DOHH2 (cell line): ENCODE results near the gene CYP26B1.

Experiments
- H3F3A ChIP-seq: fragments of 200-600 bp; sonication (generic), shearing (Covaris generic); 2 replicates; pipeline ENCODE4 v1.6.0; 2016; ENCODE audit warnings: antibody characterized with exemption, mild to moderate bottlenecking; ENCODE audit not compliant: control insufficient read depth, insufficient read depth
- H3K27ac ChIP-seq: fragments of 200-600 bp; sonication (generic); 2 replicates; pipeline ENCODE4 v1.5.1; 2014; ENCODE audit warnings: low read depth, mild to moderate bottlenecking, low read length, moderate library complexity
- H3K27me3 ChIP-seq: fragments of 200-600 bp; sonication (generic); 2 replicates; pipeline ENCODE4 v1.6.1; 2014; ENCODE audit warnings: mild to moderate bottlenecking, low read length, mixed read lengths; ENCODE audit not compliant: control insufficient read depth
- H3K36me3 ChIP-seq: fragments of 200-600 bp; sonication (generic); 2 replicates; pipeline ENCODE4 v1.6.1; 2014; ENCODE audit warnings: mild to moderate bottlenecking, low read length, moderate library complexity, mixed read lengths; ENCODE audit not compliant: control insufficient read depth
- H3K4me1 ChIP-seq: fragments of 200-600 bp; sonication (generic); 2 replicates; pipeline ENCODE4 v1.6.1; 2014; ENCODE audit warnings: mild to moderate bottlenecking, low read length, mixed read lengths; ENCODE audit not compliant: control insufficient read depth
- H3K4me2 ChIP-seq: fragments of 200-600 bp; sonication (generic); 2 replicates; pipeline ENCODE4 v1.6.0; 2014; ENCODE audit warnings: mild to moderate bottlenecking, low read length, moderate library complexity
- H3K4me3 ChIP-seq: fragments of 200-600 bp; sonication (generic); 2 replicates; pipeline ENCODE4 v1.5.1; 2014; ENCODE audit warnings: mild to moderate bottlenecking, low read length, mixed read lengths
- H3K79me2 ChIP-seq: fragments of 200-600 bp; sonication (generic); 2 replicates; pipeline ENCODE4 v1.6.1; 2014; ENCODE audit warnings: mild to moderate bottlenecking, low read length, mixed read lengths; ENCODE audit not compliant: control insufficient read depth
- H3K9me2 ChIP-seq: fragments of 200-600 bp; sonication (generic); replicated peaks from 2 replicates; pipeline ENCODE4 v1.6.1; 2014; ENCODE audit warnings: mild to moderate bottlenecking, low read length, mixed read lengths; ENCODE audit not compliant: control insufficient read depth
- H3K9me3 ChIP-seq: fragments of 200-600 bp; sonication (generic); 2 replicates; pipeline ENCODE4 v1.6.1; 2014; ENCODE audit warnings: antibody characterized with exemption, low read length, mixed read lengths; ENCODE audit not compliant: control insufficient read depth, insufficient read depth
- H4K20me1 ChIP-seq: fragments of 200-600 bp; sonication (generic); 2 replicates; pipeline ENCODE4 v1.6.0; 2014; ENCODE audit warnings: low read depth, mild to moderate bottlenecking, antibody characterized with exemption, low read length, moderate library complexity; ENCODE audit not compliant: control insufficient read depth, insufficient read depth
- EZH2phosphoT487 ChIP-seq: fragments of 200-600 bp; sonication (generic); IDR thresholded peaks from 2 replicates; pipeline ENCODE4 v1.6.1; 2017; ENCODE audit warnings: borderline replicate concordance, mild to moderate bottlenecking, antibody characterized with exemption, low read length, moderate library complexity, mixed read lengths
- TF ChIP-seq, protein P1 (sequence below): fragments of 200-600 bp; sonication (generic); IDR thresholded peaks from one replicate; pipeline ENCODE4 v1.5.1; 2014; ENCODE audit warnings: antibody characterized with exemption, mild to moderate bottlenecking, low read depth, low read length; ENCODE audit not compliant: poor library complexity, severe bottlenecking

CYP26B1 gene

DNA sequence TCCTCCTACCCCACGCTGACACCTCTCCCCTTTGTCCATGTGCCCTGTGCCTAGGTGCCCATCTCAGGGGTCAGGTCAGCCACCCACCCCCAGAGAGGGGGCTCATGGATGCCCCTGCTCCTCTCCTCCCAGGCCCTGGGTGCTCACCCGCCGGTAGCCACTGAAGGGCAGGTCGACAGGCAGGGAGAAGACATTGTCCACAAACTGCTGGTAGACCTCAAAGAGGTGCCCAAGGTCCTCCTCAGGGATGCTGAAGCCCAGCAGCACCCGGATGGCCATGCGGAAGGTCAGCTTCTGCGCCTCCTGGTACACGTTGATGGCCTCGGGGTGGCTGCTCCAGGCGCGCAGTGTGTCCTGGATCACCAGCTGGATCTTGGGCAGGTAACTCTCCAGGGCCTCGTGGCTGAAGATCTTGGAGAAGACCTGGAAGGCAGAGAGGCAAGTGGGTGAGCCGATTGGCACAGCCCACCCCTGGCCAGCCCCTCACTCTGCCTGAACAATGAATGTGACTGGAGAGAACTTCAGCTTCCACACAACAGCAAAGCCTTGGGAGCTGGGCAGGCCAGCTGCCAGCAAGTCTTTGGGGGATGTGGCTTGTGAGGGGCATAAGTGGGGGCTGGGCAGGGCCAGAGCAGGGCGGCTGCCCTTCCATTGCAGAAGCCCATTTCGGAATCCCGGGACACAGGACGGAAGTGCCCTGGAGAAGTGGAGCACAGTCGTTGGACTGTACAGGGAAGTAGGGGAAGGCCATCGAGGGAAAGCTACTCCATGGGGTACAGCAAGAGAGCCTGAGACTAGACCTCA lies 12.5 kb downstream of the CYP26B1 start:
- H3K9me2 ChIP-seq = no peaks in the 10 kb centered on the region
- no peaks in the 10 kb centered on the region for H3K9me3 ChIP-seq
- no peaks in the 10 kb centered on the region for H3K79me2 ChIP-seq
- no peak overlapping the region for H3K4me3 ChIP-seq
- no peak overlapping the region for H3K4me2 ChIP-seq
- H3K27ac ChIP-seq = no peak overlapping the region
- H4K20me1 ChIP-seq = no peaks in the 10 kb centered on the region
- no peaks in the 10 kb centered on the region for H3K27me3 ChIP-seq
- no peaks in the 10 kb centered on the region for H3F3A ChIP-seq
- H3K36me3 ChIP-seq = no peaks in the 10 kb centered on the region
- H3K4me1 ChIP-seq = no peaks in the 10 kb centered on the region
- TF ChIP-seq, protein P1, sequence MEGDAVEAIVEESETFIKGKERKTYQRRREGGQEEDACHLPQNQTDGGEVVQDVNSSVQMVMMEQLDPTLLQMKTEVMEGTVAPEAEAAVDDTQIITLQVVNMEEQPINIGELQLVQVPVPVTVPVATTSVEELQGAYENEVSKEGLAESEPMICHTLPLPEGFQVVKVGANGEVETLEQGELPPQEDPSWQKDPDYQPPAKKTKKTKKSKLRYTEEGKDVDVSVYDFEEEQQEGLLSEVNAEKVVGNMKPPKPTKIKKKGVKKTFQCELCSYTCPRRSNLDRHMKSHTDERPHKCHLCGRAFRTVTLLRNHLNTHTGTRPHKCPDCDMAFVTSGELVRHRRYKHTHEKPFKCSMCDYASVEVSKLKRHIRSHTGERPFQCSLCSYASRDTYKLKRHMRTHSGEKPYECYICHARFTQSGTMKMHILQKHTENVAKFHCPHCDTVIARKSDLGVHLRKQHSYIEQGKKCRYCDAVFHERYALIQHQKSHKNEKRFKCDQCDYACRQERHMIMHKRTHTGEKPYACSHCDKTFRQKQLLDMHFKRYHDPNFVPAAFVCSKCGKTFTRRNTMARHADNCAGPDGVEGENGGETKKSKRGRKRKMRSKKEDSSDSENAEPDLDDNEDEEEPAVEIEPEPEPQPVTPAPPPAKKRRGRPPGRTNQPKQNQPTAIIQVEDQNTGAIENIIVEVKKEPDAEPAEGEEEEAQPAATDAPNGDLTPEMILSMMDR = no peak
- no peak for TF ChIP-seq EZH2phosphoT487

DNA sequence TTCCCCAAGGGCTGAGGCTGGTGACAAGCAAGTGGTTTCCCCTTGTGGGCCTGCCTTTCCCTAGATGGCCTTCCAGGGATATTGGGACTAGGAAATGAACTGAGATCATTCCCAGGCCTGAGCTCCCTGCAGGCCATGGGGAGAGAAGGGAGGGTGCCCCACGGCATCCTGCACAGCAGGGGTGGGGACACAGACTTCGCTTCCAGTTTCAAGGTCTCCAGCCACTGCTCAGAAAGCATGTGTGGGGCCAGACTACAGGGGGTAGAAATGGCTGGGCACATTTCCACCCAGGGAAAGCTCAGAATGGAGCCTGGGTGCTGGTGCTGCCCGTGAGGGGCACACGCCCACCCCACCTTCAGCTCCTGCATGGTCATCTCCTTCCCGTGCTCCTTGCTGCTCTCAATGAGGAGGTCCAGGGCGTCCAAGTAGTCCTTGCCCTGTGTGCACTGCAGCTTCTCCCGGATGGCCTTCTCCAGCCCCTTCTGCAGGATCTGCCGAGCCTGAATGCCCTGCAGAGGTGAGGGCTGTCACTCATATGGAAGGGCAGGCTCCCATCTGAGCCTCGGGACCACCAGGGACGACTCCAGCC lies 13.2 kb downstream of the CYP26B1 start:
- no peaks in the 10 kb centered on the region for H3K9me2 ChIP-seq
- no peak overlapping the region for H3K4me3 ChIP-seq
- H3K27me3 ChIP-seq = no peaks in the 10 kb centered on the region
- H4K20me1 ChIP-seq = no peaks in the 10 kb centered on the region
- no peak overlapping the region for H3K27ac ChIP-seq
- no peaks in the 10 kb centered on the region for H3K9me3 ChIP-seq
- no peaks in the 10 kb centered on the region for H3K79me2 ChIP-seq
- no peak for TF ChIP-seq EZH2phosphoT487
- TF ChIP-seq, protein P1 = no peak
- no peaks in the 10 kb centered on the region for H3F3A ChIP-seq
- H3K4me1 ChIP-seq = no peaks in the 10 kb centered on the region
- no peaks in the 10 kb centered on the region for H3K36me3 ChIP-seq
- H3K4me2 ChIP-seq = no peak overlapping the region

DNA sequence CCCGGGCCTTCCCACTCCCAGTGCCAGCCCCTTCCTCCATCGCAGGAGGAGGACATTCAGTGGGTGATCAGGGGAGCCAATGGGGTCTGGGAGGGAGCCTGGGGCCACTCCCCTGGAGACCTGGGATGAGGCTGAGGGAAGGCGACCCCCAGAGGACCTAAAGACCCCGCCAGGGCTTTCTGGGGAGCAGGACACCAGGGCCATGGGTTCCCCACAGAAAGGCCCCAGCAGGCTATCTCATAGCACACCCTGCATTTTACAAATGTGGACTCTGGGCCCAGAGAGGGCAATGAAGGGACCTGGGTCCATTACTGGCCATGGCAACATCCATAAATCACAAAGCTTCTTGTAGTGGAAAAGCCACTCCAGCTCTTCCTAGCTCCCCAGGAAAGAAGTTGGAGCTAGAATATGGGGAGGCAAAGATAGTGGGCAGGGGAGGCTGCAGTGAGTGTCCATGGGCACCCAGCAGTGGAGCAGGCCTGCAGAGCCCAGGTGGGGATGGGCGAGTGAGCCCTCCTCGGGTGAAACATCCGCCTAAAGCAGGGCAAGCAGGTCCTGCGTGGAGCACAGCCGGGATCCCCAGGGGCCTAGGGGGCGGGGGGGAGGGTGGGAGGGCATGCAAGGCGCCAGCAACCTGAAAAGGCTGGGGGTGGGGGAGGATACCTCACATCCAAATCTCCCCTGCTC lies 13.8 kb downstream of the CYP26B1 start:
- no peaks in the 10 kb centered on the region for H3K4me1 ChIP-seq
- no peaks in the 10 kb centered on the region for H3K79me2 ChIP-seq
- no peak overlapping the region for H3K4me3 ChIP-seq
- H3F3A ChIP-seq = no peaks in the 10 kb centered on the region
- no peaks in the 10 kb centered on the region for H3K36me3 ChIP-seq
- no peaks in the 10 kb centered on the region for H4K20me1 ChIP-seq
- H3K27ac ChIP-seq = no peak overlapping the region
- no peaks in the 10 kb centered on the region for H3K9me3 ChIP-seq
- H3K27me3 ChIP-seq = no peaks in the 10 kb centered on the region
- H3K9me2 ChIP-seq = no peaks in the 10 kb centered on the region
- H3K4me2 ChIP-seq = no peak overlapping the region
- TF ChIP-seq, protein P1 = no peak
- no peak for TF ChIP-seq EZH2phosphoT487
